Measurements from ENCODE around the gene FAM98B.

FAM98B gene

DNA sequence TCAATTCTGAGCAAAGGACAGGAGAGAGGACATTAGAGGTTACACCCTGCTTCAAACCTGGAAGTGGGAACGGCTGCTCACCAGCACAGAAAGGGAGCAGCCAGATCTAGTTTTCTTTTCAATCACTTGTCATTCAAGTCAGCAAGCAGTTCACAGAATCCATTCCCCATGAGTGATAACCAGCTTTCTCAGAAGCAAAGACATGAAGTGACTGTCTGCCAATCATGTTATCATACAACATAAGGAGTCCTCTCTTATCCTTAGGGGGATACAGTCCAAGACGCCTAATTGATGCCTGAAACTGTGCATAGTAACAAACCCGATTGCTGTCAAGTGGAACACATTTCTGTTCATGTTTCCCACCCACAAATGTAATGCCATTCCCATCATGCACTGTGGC lies 54.7 kb downstream of the FAM98B start:
- no peak for DNase-seq

DNA sequence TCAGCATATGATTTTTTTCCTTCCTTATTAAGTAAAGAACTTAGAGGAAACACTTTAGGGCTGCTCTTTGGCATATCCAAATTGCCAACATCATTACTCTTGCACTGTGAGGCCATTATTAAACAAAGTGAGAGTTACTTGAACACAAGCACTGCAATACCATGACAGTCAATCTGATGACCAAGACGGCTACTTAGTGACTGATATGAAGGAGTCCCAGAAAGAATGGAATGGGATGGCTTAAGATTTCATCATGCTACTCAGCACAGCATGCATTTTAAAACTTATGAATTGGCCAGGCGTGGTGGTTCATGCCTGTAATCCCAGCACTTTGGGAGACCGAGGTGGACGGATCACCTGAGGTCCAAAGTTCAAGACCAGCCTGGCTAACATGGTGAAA lies 55.2 kb downstream of the FAM98B start:
- DNase-seq: no peak

DNA sequence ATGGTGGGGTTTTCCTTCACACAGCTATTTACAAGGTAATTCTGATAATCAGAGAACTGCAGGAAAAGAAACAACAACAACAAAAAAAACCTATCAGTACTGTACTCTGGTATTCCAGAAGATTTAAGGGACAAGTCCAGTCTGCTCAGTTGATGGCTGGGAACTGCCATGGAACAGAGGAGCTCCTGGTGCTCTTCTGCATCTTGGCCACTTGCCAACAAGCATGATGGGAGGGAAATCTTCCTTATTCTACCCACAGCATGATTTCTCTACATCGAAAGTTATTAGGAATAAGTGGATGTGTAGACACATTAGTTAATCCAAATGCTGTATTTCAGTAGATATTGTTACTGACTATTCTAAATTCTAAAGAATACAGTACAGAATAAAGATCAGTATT lies 59.0 kb downstream of the FAM98B start:
- no peak for DNase-seq

DNA sequence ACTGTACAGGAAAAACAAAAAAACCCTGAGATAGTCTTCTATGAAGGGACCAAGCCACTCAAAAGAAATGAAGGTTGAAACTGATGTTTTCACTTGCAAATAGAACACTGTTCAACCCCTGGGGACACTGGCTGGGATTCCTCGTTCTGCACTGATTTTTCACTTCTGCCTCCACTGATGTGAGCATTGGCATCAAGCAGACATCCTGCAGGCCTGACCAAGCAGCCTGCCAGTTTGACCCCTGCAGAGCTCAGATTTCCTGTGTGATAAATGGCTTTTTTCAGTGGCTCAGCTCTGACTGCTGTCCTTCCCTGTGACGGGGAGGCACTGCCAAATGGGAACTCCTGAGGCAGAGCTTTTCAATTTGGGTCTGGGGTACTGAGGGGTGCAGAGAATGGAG lies 60.7 kb downstream of the FAM98B start:
- no peak for DNase-seq

DNA sequence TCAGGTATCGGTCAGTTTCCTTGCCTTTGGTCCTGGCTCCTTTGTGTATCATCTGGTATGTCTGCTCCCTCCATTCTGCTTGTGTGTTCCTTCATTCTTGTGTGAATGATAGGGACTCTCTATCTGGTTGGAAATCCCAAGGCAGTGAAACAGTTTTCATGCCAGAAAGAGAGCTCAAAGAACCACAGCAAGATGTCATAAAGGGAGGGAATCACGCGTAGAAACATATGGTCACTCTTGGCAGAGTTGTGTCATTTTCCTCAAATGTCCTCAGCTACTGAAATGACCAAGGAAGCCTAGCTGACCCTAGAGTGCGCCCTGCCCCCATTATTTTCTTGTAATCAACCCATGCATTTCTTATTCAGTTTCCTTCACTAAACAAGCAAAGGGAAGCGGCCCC lies 62.7 kb downstream of the FAM98B start:
- DNase-seq: no peak

DNA sequence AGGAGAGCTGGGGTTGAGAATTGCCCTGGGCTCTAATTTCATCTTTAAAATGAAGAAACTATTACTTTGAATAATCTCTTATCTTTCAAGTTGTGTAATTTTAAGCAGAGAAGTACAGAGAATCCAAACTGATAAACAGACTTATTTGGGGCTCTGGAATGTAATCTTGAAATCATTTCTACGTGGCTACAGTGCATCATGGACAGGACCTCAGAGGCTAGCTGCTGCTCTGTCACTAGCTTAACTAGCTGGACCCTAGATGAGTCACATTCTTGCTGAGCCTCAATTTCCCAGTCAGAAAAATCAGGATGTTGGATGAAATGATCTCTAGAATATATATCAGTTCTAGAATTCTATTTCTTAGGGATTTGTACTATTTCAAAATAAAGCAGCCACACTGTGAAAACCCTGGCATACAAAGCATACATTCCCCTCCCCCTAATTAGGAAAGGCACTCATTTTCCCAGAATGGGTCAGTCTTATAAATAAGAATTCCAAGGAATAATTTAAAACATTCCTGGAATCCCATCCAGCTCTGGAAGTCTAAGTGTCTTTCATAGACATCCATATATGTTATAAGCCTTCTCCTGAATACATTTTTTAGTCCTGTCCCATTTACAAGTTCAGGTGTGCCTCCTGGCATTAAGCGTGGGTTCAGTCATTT lies 63.5 kb downstream of the FAM98B start:
- DNase-seq: no peak

DNA sequence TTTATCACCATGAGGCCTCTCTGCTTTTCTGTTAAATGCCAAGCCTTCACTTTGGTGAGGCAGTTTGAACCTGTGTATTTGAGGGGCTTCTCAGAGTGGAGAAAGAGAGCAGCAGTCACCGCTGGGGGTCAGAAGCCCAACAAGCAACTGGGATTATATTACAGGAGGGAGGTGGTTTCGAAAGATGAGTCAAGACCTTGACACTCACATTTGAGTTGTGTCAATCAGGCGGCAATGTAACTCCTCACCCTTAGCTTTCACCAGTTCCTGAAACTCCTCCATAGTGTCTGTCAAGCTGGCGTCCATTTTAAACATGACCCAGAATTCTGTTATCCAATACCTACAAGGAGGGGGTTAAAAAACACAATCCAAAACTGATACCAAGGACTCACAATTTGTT lies 64.2 kb downstream of the FAM98B start:
- DNase-seq: no peak

DNA sequence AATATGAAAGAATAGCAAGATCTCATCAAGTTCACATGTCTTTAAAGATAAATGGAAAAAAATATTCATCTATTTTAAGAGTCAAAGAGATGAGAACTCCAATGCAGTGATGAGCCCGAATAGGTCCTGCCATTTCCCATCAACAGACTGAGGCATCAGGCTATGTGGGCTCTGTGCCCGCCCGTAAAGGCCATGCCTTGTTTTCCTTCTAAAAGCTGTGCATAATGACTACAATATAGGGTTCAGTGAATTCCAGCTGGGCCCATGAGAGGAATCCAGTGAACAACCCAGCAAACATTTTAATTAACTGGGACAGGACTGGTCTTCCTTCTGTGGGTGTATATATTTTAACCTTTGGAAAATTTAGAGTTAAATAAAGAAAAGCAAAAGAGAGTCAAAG lies 66.1 kb downstream of the FAM98B start:
- no peak for DNase-seq

DNA sequence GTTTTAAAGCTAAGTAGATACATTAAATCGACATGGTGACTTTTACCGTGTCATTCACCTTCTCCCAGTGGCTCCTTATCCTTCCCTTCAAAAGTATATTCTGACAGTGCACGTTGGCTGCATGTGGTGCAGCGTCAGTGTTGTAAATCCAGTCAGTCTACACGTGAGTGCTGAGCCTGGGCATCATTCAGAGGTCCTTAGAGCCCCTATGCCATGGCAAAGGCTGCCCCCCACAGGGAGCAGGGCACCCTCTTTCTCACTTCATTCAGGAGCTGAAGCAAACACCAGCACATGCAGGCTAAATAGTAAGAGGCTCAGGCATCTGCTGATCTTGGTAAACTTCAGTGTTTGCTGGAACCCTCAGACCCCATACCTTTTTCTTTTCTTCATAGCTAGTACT lies 67.4 kb downstream of the FAM98B start:
- no peak for DNase-seq

DNA sequence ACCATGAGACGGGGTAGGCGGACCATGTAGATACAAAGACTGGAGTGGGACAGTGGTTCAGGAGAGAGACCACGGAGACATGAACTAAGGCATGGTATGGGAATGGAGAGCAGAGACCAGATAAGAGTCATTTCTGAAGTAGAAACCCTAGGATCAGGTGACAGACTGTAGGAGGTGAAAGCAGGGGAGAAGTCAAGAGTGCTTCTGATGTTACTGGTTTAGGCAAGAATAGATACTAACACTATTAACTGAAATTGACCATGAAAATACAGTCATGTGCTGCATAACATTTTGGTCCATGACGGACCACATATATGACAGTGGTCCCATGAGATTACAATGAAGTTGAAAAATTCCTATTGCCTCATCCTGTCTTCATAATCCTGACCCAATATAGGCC lies 69.0 kb downstream of the FAM98B start:
- DNase-seq: no peak

DNA sequence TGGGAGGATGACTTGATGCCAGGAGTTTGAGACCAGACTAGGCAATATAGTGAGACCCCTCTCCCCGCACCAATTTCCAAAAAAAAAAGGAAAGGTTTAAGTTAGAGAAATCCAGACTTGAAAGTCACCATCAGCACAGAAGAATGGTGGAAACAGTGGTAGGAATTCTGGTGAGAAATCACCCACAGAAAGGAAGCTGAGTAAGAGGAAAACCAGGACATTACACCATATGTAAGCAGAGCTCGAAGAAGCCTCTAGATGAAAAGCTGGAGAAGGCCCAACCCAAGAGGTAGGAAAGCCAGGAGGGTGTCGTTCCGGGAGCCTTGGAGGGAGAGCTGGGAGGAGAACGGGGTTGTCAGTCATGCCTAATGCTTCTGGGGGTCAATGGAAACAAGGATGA lies 70.2 kb downstream of the FAM98B start:
- no peak for DNase-seq

DNA sequence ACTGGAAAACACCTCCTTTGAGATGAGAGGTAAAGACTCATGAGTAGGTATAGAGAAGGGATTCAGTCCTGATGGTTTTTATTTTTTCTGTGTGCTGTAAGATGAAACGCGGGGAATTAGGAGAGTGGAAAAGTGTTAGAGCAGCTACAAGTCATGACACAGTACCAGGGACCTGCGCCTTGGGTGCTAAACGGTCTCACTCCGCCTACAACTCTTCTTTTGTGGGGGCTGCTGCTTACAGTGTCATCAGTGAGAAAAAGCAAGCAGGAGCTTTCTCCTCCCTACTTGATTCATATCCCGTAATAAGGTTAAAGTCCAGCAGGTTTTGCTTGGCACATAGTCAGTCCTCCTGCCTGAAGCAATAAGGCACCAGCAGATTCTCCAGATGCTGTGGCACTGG lies 71.6 kb downstream of the FAM98B start:
- no peak for DNase-seq

DNA sequence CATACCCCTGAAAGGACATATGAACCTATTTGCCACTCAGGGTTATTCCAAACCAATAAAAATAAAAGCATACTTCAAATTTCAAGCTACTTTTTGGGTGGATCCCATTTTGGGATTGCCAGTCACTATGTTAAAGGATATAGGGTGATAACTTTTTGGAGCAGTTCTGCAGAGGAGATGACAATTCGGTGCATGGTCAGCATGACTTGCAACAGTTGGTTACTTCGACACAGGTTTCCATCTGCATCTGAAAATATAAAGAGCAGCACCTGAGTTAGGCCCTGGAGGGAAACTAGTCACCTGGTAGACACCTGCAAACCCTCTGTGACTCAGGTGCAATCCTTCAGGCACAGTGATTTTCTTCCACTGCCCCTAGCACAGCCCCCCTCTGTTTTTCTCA lies 72.2 kb downstream of the FAM98B start:
- no peak for DNase-seq

DNA sequence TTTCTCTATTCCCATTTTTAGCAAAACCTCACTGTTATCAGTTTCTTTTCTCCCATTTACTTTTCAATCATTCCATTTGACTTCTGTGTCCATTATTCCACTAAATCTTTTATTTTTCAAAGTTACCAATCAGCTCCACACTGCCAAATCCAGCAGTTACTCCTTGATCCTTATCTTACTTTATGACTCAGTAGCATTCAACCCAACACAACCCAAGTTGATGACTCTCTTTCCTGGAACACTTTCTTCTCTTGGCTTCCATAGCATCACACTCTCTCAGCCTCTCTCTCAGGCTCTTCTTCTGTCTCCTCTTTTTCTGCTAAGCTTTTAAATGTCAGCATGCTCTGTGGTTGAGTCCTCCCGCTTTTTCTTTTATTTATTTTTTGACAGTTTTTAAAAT lies 74.4 kb downstream of the FAM98B start:
- no peak for DNase-seq

DNA sequence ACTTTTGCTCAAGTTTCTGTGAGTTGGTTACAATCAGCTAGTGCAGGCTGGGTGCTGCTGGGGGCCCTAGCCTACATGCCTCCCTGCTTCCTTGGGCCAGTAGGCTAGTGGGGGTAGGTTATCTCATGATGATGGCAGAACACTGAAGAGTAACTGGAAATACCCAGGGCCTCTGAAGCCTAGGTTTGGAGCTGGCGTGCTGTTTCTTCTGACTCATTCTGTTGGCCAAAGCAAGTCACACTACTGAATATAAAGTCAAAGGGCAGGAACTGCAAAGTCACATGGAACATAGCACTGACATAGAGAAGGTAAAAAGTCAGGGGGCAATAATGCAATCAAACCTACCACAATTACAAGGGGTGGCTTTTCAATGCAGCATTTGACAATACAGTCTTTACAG lies 76.2 kb downstream of the FAM98B start:
- DNase-seq: peak; percentile 37

DNA sequence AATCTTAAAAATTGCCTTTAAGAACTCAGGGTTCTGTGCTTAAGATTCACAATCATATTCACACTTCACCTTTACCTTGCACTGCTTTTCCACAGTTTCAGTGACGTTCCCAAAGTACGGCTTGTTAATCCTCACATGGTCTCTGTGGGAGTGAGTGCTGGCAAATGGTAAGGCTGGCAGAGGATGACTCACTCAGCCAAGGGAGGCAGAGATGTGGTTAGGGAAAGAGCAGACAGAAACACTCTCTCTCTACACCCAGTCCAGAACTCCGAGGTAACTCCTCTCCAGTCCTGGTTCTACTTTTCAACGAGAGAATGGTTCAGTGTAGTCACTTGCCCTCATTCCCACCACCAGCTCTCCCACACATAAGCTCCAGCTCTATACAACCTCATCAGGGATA lies 77.6 kb downstream of the FAM98B start:
- DNase-seq: no peak

DNA sequence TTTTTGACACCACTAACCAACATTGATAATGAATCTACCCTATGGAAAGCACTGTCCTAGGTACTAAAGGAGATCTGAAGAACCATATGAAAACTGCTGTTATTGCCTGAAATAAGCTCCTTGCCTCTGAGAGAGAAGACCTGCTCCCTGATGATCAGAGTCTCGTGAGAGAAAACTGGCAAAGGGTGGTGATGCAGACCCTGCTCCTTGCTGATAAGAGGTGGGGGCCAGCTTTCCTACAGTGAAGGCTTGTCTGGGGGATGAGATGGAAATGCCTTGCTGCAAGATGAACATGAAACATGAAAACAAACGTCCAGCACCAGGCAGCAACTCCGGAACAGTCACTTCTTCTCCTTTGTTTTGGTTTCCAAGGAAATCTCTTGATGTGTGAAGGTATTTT lies 78.8 kb downstream of the FAM98B start:
- DNase-seq: no peak

DNA sequence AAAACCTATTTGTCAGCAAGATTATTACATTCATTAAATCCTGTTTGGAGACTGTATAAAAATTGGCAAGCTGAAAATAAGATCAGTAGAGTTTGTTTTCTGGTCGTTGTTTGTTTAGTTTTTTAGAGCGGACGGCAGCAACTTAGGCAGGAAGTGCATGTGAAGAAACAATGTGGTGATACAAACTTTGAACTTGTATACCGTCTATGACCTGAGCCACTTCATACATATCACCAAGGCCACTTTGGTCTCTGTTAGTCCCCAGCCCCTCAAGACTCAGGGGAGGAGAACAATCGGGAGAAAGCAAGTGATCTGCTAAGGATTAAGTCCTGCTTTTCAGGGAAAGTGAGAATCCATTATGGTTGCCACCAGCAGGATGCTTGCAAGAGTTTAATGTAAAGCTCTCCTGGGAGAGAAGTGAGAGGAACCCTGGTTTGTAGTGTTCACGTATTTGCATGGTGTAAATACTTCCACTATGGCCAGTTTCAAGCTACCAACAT lies 79.5 kb downstream of the FAM98B start:
- no peak for DNase-seq

DNA sequence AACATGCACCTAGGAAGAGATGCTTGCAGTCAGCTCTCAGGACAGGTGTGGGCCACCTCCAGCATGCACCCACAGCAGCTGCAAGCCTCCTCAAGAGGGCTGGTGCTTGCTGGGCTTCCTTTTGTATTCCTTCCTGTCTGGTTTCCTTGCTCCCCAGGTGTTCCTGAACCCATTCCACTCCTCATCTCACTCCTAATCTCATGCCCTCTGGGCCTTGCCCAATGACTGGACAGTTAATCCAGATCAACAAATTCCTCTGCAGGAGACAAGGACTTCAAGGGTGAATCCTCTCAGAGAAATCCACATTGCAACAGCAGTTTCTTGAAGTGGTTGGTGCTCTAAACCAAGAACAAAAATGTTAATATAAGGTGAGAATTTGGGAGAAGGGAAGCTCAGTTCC lies 80.0 kb downstream of the FAM98B start:
- DNase-seq: no peak

DNA sequence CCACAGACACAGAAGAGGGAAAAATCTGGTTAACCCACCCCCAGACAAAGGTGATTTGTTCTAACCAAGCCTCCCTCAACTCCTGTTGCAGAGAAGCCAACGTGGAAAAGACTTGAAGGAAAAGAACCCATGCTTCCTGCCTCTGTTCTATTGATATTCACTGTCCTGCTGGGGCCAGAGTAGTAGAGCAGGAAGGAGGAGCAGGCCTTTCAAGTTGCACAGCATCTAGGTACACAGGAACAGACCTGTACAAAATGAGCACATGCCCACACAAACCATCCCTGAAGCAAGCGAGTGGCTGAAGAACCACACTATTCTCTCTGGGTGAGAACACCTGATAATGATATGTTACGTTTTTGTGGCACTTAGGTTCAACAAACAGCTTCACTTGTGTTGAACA lies 80.8 kb downstream of the FAM98B start:
- no peak for DNase-seq

DNA sequence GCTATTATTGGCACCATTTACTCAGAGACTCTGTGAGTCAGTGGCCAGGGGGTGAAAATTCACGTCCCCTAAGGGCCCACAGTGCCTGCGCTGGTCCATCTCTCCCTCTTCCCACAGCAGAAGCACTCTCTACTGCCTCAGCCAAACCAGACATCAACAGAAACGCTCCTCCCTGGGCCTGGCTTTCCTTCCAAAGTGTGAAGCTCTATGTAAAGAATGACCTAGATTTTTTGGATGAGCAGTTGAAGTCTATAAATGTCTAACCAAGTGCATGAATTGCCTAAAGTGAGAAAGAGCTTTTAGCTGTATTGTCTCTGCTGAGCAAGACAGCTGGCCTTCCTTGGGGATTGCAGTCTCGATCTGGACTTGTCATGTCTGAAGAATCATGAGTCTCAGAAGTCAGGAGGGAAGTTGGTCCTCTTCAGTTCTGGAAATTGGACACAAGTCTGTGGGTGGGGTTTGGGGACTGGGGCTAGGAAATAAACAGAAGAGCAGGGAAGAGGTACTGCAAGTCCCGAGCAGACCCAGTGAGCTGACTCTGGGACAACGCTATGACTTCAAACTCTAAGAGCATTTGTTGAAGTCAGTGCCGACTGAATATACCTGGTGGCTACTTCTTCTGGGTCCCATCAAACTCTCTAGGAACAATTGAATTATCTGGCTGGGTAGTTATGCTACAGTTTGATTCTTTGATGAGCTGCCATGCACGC lies 81.7 kb downstream of the FAM98B start:
- DNase-seq: no peak

DNA sequence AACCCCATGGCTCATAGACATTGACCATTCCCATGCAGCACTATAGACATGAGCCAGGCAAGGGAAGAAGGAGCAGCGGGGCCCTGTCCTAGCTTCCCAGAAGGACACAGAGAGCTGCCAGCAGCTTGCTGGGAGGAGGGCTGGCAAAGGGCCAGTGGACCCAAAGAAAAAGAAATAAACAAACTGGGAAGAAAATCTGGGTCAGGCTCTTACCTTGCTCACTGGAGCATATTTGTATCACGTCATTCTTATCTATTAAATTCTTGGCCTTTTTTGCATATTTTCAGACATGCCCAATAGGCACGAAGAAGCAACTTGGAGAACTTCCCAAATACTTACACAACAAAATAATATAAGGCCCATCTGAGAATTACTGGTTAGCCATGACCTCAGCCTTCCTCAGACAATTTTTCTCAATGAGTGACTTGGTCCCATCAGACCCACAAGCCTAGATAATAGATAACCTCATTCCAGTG lies 82.3 kb downstream of the FAM98B start:
- no peak for DNase-seq
